RWPE2 (cell line): ENCODE data around the gene MAN2A2.

Experiments
- ATAC-seq: fragments of 200-7000 bp; cut with Tn5 transposase; 3 replicates; pipeline ENCODE4 v1.9.1; 2021; ENCODE audit warnings: low read depth
- DNase-seq: peaks from one replicate; pipeline ENCODE4 v3.0.0-alpha.2; 2020; ENCODE audit warnings: low spot score
- H3K27ac ChIP-seq: fragments of 450-650 bp; 2 replicates; pipeline ENCODE4 v1.5.1; 2017; ENCODE audit warnings: mild to moderate bottlenecking; ENCODE audit not compliant: poor library complexity, severe bottlenecking
- H3K27me3 ChIP-seq: fragments of 250-450 bp; sonication (Bioruptor Pico); 2 replicates; pipeline ENCODE4 v1.5.1; 2021; ENCODE audit warnings: mild to moderate bottlenecking, moderate library complexity; ENCODE audit not compliant: insufficient read depth, poor library complexity, severe bottlenecking
- H3K36me3 ChIP-seq: fragments of 250-450 bp; sonication (Bioruptor Pico); 2 replicates; pipeline ENCODE4 v1.5.1; 2020; ENCODE audit warnings: low read depth, mild to moderate bottlenecking, moderate library complexity
- H3K4me1 ChIP-seq: fragments of 250-450 bp; sonication (Bioruptor Pico); 2 replicates; pipeline ENCODE4 v1.5.1; 2021; ENCODE audit warnings: mild to moderate bottlenecking, moderate library complexity; ENCODE audit not compliant: insufficient read depth, poor library complexity, severe bottlenecking
- H3K4me3 ChIP-seq: fragments of 250-450 bp; sonication (Bioruptor Pico); 2 replicates; pipeline ENCODE4 v1.5.1; 2021; ENCODE audit warnings: mild to moderate bottlenecking, moderate library complexity; ENCODE audit not compliant: severe bottlenecking
- H3K9me3 ChIP-seq: fragments of 250-450 bp; sonication (Bioruptor Pico); 2 replicates; pipeline ENCODE4 v1.5.1; 2021; ENCODE audit warnings: mild to moderate bottlenecking, moderate library complexity; ENCODE audit not compliant: severe bottlenecking
- CTCF ChIP-seq: fragments of 450-650 bp; IDR thresholded peaks from one replicate; pipeline ENCODE4 v1.5.1; 2017; ENCODE audit warnings: mild to moderate bottlenecking, moderate library complexity; ENCODE audit not compliant: poor library complexity, severe bottlenecking

Gene MAN2A2

GRCh38 chr15:90876512-90877170, 26.5 kb upstream of the MAN2A2 start:
- no peak for TF ChIP-seq CTCF
- Histone ChIP-seq H3K9me3 (no peaks in the 10 kb centered on the region), H3K27ac (no peak overlapping the region), H3K36me3 (peaks cover 54% of the 10 kb centered on the region), H3K4me1 (peaks cover 21% of the 10 kb centered on the region), H3K27me3 (no peaks in the 10 kb centered on the region), H3K4me3 (no peak overlapping the region)
- ATAC-seq: no peak
- DNase-seq: peak; percentile 73

GRCh38 chr15:90877315-90877714, 25.8 kb upstream of the MAN2A2 start:
- DNase-seq (no peak), ATAC-seq (no peak)
- no peaks in the 10 kb centered on the region for H3K27me3 ChIP-seq
- H3K36me3 ChIP-seq: peaks cover 54% of the 10 kb centered on the region
- no peak overlapping the region for H3K4me3 ChIP-seq
- no peak for TF ChIP-seq CTCF
- H3K9me3 ChIP-seq: no peaks in the 10 kb centered on the region
- H3K4me1 ChIP-seq: peaks cover 21% of the 10 kb centered on the region
- H3K27ac ChIP-seq: no peak overlapping the region

GRCh38 chr15:90877996-90878395, 25.1 kb upstream of the MAN2A2 start:
- DNase-seq (peak; percentile 72), ATAC-seq (no peak)
- no peak overlapping the region for H3K4me3 ChIP-seq
- TF ChIP-seq CTCF: no peak
- peaks cover 15% of the 10 kb centered on the region for H3K4me1 ChIP-seq
- peaks cover 54% of the 10 kb centered on the region for H3K36me3 ChIP-seq
- no peaks in the 10 kb centered on the region for H3K9me3 ChIP-seq
- H3K27ac ChIP-seq: no peak overlapping the region
- no peaks in the 10 kb centered on the region for H3K27me3 ChIP-seq

GRCh38 chr15:90878660-90879059, 24.4 kb upstream of the MAN2A2 start:
- Histone ChIP-seq H3K36me3 (peaks cover 54% of the 10 kb centered on the region), H3K27ac (no peak overlapping the region), H3K27me3 (no peaks in the 10 kb centered on the region), H3K9me3 (no peaks in the 10 kb centered on the region), H3K4me3 (no peak overlapping the region), H3K4me1 (peaks cover 8% of the 10 kb centered on the region)
- DNase-seq (peak; percentile 75), ATAC-seq (no peak)
- no peak for TF ChIP-seq CTCF

GRCh38 chr15:90879730-90880366, 23.3 kb upstream of the MAN2A2 start:
- Histone ChIP-seq H3K27ac (no peak overlapping the region), H3K9me3 (no peaks in the 10 kb centered on the region), H3K27me3 (no peaks in the 10 kb centered on the region), H3K4me3 (no peak overlapping the region), H3K4me1 (no peaks in the 10 kb centered on the region), H3K36me3 (peaks cover 50% of the 10 kb centered on the region)
- no peak for TF ChIP-seq CTCF
- DNase-seq (peak; percentile 79), ATAC-seq (no peak)
